ENCODE data around the gene ILF3. TPM values are rescaled to one million over a fixed set of nuclear protein-coding genes. Genes with fewer than 3 reads are reported as not detected.

Gene ILF3
- total RNA-seq (2014; rRNA removed; shearing (Covaris generic)), result 544 and 573 TPM in 2 replicates
- 616 and 625 TPM in 2 replicates for polyA plus RNA-seq (2016; fragmentation: Nextera tagmentation; extraction: Ambion mirVana)
- long read RNA-seq, transcript ILF3-217 (18 exons, 2,622 nt), result major isoform, 6 of 187 reads
- long read RNA-seq, partial matches to known transcripts, result 119 of 187 reads
- long read RNA-seq, other reads (novel, unspliced or antisense), result 59 of 187 reads

GRCh38 chr19:10653732-10654609 is at the start of gene ILF3:
ILF3 (plus strand) TSS chr19:10654346; CDS start chr19:10670606, 16,260 bp downstream.
- Histone ChIP-seq H3K4me3 (peak within 1 kb of the TSS; percentile 70), H3K4me1 (ENCODE audit: insufficient read depth) (peaks cover 27% of the 10 kb centered on the region), H3K27ac (ENCODE audit: low read depth) (peak within 1 kb of the TSS; percentile 100), H2AFZ (0 out of 2 replicates have a peak within 1 kb of the TSS, but pooled peaks have one; percentile 4), H3K4me2 (peak within 1 kb of the TSS; percentile 98), H3K27me3 (ENCODE audit: insufficient read depth) (no peaks in the 10 kb centered on the region), H3F3A (replicated peaks; ENCODE audit: low read depth) (peaks cover 14% of the 10 kb centered on the region; the same call in 1 of the 2 replicates), H3K36me3 (ENCODE audit: insufficient read depth) (peaks cover 29% of the 10 kb centered on the region), H3K79me2 (replicated peaks; ENCODE audit: insufficient read depth) (peaks cover 60% of the 10 kb centered on the region), H4K20me1 (replicated peaks; ENCODE audit: insufficient read depth) (peaks cover 31% of the 10 kb centered on the region), H3K9me2 (ENCODE audit: insufficient read depth) (no peaks in the 10 kb centered on the region)
- peaks cover 31% of the 10 kb centered on the region for H3K27me3 Mint-ChIP-seq (ENCODE audit: insufficient read depth, low read depth, poor library complexity)
- peak within 1 kb of the TSS; percentile 94 for H3K4me3 Mint-ChIP-seq
- peak; percentile 100 for DNase-seq (ENCODE audit: low spot score)
- peaks cover 14% of the 10 kb centered on the region; the same call in 2 of the 3 replicates for H3K4me1 Mint-ChIP-seq
- peak; percentile 67 for ATAC-seq
- H3K36me3 Mint-ChIP-seq (ENCODE audit: low read depth), result peaks cover 58% of the 10 kb centered on the region
- H3K27ac Mint-ChIP-seq, result peak within 1 kb of the TSS; percentile 99
- TF ChIP-seq CREB1 (CRISPR knock-in tag; IDR thresholded peaks at IDR 0.05; ENCODE audit: low read depth), result peak; percentile 87
- TF ChIP-seq EZH2 (IDR thresholded peaks at IDR 0.05; ENCODE audit: low read depth, unreplicated experiment), result no peak
- peak; percentile 2 for TF ChIP-seq REST (IDR thresholded peaks at IDR 0.05; ENCODE audit: unreplicated experiment)
- TF ChIP-seq POLR2AphosphoS5 (IDR thresholded peaks at IDR 0.05; ENCODE audit: low read depth), result peak; percentile 80
- TF ChIP-seq STAT1 (IDR thresholded peaks at IDR 0.05; ENCODE audit: unreplicated experiment), result no peak
- TF ChIP-seq, protein P1, sequence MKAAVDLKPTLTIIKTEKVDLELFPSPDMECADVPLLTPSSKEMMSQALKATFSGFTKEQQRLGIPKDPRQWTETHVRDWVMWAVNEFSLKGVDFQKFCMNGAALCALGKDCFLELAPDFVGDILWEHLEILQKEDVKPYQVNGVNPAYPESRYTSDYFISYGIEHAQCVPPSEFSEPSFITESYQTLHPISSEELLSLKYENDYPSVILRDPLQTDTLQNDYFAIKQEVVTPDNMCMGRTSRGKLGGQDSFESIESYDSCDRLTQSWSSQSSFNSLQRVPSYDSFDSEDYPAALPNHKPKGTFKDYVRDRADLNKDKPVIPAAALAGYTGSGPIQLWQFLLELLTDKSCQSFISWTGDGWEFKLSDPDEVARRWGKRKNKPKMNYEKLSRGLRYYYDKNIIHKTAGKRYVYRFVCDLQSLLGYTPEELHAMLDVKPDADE (IDR thresholded peaks at IDR 0.05), result peak; percentile 88; the same call in 1 of the 2 replicates
- no peak for TF ChIP-seq ZNF462 (CRISPR knock-in tag; IDR thresholded peaks at IDR 0.05)
- peaks cover 3% of the 10 kb centered on the region; the same call in 1 of the 3 replicates for H3K9me3 Mint-ChIP-seq
